Thoracic aorta (tissue), 2 donors: ENCODE data around the gene SART3. TPM values are rescaled to one million over a fixed set of nuclear protein-coding genes. Genes with fewer than 3 reads are reported as not detected.

Experiments
- ATAC-seq: fragments of 150-250 bp; one replicate; pipeline ENCODE4 v1.8.0; 2017; ENCODE audit warnings: low read depth; ENCODE audit not compliant: insufficient number of reproducible peaks, low FRiP score
- DNase-seq: peaks from one replicate; pipeline ENCODE4 v3.0.0-alpha.2; 2020; ENCODE audit warnings: low spot score
- H3K27ac ChIP-seq, 2 donors: fragments of 200-600 bp; sonication (generic); 1 replicate in 1 of 2; 2 replicates in 1 of 2; pipeline ENCODE4 v1.5.1; 2016; ENCODE audit warnings: mild to moderate bottlenecking in 2 of 2, moderate library complexity in 2 of 2
- H3K27me3 ChIP-seq: fragments of 200-600 bp; sonication (generic); replicated peaks from 2 replicates; pipeline ENCODE4 v1.6.0; 2016; ENCODE audit warnings: mild to moderate bottlenecking; ENCODE audit not compliant: insufficient read depth
- H3K36me3 ChIP-seq: fragments of 200-600 bp; sonication (generic); one replicate; pipeline ENCODE4 v1.5.1; 2016
- H3K4me1 ChIP-seq, 2 donors: fragments of 200-600 bp; sonication (generic); 1 replicate in 1 of 2; 2 replicates in 1 of 2; pipeline versions ENCODE4 v1.5.1 to v1.6.0; 2016; ENCODE audit warnings: low read depth in 2 of 2, mild to moderate bottlenecking in 1 of 2; ENCODE audit not compliant: control insufficient read depth in 1 of 2
- H3K4me3 ChIP-seq: fragments of 200-600 bp; sonication (generic); 2 replicates; pipeline ENCODE4 v1.5.1; 2016; ENCODE audit warnings: mild to moderate bottlenecking
- H3K9me3 ChIP-seq: fragments of 200-600 bp; sonication (generic); 2 replicates; pipeline ENCODE4 v1.5.1; 2016
- total RNA-seq, 2 donors: library from RNA; depleted of rRNA; stranded (reverse); fragments of >200 nt; gene quantifications; one replicate each; pipeline versions ENCODE4 v1.1.0 to v1.2.3, GENCODE V29; 2016
- TF ChIP-seq, protein P1 (sequence below): fragments of 200-600 bp; sonication (generic); IDR thresholded peaks from one replicate; pipeline ENCODE4 v1.5.1; 2019; ENCODE audit warnings: antibody characterized with exemption

Gene SART3
- total RNA-seq, 2 donors from 2014 or later, result 52.1 to 94.0 TPM

DNA sequence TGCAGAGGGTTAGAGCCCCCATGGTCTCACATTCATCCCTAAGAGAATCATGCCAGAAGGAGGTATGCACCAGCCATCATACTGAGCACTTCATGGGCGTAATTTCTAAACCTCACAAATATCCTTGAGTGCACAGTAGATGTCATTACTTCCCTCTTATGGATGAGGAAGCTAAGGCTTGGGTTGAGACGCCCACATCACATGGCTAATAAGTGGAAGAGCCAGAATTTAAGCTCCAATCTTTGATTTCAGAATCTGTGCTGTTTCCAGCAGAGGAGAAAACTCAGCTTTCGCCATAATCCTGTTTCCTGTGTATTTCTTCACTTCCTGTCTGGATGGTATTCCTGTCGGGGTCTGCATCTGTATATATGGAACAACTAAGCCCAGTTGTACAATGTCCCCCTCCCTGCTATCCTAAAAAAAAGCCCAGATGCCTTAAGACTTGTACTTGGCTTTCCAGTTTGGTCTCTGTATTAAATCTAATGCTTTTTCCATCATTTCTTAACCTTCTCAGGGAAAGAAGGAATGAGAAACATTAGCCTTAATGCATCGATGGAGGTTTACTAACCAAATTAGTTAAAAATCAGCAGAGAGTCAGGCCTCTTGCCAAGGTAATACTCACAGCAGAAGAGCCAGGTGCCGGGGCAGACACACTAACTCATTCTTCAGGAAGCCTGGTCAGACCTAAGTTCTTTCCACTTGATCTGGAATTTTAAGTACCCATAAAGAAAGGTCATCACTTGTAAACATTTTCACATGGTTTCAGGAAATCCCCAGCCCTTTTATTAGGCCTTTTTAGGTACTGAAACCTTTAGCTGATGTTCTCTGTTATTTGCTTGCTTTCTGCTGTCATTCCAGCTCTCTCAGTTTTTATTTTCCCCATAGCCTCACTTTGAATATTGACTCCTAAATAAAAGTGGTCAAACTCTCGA lies 6.7 kb upstream of the SART3 start:
- Histone ChIP-seq H3K4me3 (no peak overlapping the region), H3K4me1 (peaks cover 12 to 19% of the 10 kb centered on the region in 2 donors), H3K36me3 (peaks cover 34% of the 10 kb centered on the region), H3K9me3 (no peaks in the 10 kb centered on the region), H3K27ac (no peak overlapping the region), H3K27me3 (no peaks in the 10 kb centered on the region)
- ATAC-seq, result no peak
- DNase-seq, result no peak
- TF ChIP-seq, protein P1, sequence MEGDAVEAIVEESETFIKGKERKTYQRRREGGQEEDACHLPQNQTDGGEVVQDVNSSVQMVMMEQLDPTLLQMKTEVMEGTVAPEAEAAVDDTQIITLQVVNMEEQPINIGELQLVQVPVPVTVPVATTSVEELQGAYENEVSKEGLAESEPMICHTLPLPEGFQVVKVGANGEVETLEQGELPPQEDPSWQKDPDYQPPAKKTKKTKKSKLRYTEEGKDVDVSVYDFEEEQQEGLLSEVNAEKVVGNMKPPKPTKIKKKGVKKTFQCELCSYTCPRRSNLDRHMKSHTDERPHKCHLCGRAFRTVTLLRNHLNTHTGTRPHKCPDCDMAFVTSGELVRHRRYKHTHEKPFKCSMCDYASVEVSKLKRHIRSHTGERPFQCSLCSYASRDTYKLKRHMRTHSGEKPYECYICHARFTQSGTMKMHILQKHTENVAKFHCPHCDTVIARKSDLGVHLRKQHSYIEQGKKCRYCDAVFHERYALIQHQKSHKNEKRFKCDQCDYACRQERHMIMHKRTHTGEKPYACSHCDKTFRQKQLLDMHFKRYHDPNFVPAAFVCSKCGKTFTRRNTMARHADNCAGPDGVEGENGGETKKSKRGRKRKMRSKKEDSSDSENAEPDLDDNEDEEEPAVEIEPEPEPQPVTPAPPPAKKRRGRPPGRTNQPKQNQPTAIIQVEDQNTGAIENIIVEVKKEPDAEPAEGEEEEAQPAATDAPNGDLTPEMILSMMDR, result no peak

DNA sequence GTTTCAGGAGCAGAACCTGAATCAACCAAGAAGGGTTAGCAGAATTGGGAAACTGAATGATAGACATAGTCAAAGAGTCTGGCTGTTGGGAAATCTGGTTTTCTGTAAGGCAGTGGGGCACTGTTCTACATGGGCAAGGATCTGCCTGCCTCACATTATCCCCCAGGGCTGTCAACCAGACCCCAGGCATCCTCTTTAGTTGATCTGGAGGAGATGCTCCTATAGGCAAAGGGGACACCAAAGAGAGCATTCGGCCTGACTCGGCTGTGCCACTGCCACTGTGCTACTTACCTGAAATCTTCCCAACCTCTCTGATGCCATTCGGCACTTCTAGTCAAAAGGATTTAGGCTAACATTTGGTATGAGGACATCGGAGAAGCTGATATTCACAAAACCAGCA lies 5.5 kb upstream of the SART3 start:
- no peak for ATAC-seq
- TF ChIP-seq, protein P1, result no peak
- peaks cover 34% of the 10 kb centered on the region for H3K36me3 ChIP-seq
- no peaks in the 10 kb centered on the region for H3K27me3 ChIP-seq
- H3K27ac ChIP-seq, result peak overlapping the region; percentile 19 to 33
- no peaks in the 10 kb centered on the region for H3K9me3 ChIP-seq
- no peak overlapping the region for H3K4me3 ChIP-seq
- DNase-seq, result no peak
- H3K4me1 ChIP-seq, result peaks cover 14 to 19% of the 10 kb centered on the region in 2 donors

DNA sequence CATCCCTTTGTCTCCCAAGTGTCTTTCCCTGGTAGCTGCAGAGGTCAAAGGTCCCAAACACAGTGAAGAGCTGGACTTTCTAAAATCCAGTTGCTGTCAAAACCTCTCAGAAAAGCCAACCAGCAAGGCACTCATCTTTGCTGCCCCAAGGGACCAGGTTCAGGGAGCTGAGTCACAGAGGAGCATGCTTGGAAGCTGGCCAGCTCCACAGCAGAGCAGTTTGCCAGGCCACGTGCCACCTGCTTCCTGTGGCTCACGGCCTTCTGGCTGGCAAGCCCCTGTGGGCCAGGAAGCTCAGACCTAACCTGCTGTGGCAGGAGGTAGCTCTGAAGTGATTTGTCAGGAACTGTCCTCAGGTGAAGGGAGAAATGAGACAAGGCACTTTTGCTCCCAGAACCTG lies 5.0 kb upstream of the SART3 start:
- TF ChIP-seq, protein P1, result no peak
- H3K4me1 ChIP-seq, result peaks cover 14 to 19% of the 10 kb centered on the region in 2 donors
- H3K36me3 ChIP-seq, result peaks cover 34% of the 10 kb centered on the region

DNA sequence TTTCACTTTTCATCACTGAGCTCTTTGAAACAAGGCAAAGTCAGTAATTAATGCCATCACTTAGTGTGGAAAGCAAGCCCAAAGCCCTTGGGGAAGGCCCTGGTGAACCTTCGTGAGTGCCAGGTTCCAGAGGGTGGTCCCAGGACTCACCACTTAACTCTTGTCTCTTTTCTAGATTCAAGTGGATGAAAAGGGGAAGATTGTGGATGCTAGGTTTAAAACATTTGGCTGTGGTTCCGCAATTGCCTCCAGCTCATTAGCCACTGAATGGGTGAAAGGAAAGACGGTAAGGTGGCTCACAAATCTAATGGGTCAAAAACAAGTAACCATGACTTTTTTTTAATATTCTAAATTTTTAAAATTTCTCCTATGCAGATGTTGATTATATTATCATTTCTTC lies 4.2 kb upstream of the SART3 start:
- TF ChIP-seq, protein P1, result no peak
- peaks cover 14 to 21% of the 10 kb centered on the region in 2 donors for H3K4me1 ChIP-seq
- peaks cover 34% of the 10 kb centered on the region for H3K36me3 ChIP-seq
- no peaks in the 10 kb centered on the region for H3K27me3 ChIP-seq
- no peak for ATAC-seq
- H3K27ac ChIP-seq, result no peak overlapping the region
- H3K9me3 ChIP-seq, result no peaks in the 10 kb centered on the region
- no peak overlapping the region for H3K4me3 ChIP-seq
- DNase-seq, result no peak

More for the DNA sequence above, 5.0 kb upstream of the SART3 start:
- Histone ChIP-seq H3K9me3 (no peaks in the 10 kb centered on the region), H3K27me3 (no peaks in the 10 kb centered on the region), H3K4me3 (no peak overlapping the region), H3K27ac (peak overlapping the region; percentile 19 to 33)
- ATAC-seq, result no peak
- no peak for DNase-seq

DNA sequence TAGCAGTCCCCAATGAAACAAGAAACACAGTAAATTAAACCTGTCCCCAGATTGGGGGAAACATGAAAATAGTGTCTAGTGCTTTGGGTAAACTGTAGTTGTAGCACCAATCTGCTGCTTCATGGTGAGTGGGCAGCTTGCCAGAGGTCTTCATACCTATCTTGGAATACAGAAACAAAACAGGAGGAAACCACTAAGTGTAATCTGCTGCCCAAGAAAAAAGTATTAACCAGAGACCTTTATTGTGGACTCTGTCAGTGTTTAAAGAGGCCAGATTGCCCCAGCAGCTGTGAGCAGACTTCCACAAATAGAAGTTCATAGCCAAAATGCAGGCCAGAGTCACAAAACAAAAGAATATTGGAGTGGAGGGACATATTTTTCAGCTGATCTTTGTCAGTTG lies 3.8 kb upstream of the SART3 start:
- H3K9me3 ChIP-seq, result no peaks in the 10 kb centered on the region
- ATAC-seq (no peak), DNase-seq (no peak)
- no peaks in the 10 kb centered on the region for H3K27me3 ChIP-seq
- peaks cover 19 to 25% of the 10 kb centered on the region in 2 donors for H3K4me1 ChIP-seq
- TF ChIP-seq, protein P1, result no peak
- no peak overlapping the region for H3K27ac ChIP-seq
- H3K4me3 ChIP-seq, result no peak overlapping the region
- H3K36me3 ChIP-seq, result peaks cover 34% of the 10 kb centered on the region
